Omental fat pad (tissue), 4 donors: ENCODE results near the gene SRA1. TPM values are rescaled to one million over a fixed set of nuclear protein-coding genes. Genes with fewer than 3 reads are reported as not detected.
A peak's percentile ranks its signal among the peaks of the same experiment; 100 is the strongest.
"Not testable (repeated sequence)": the region's sequence is repeated elsewhere in the genome, so short reads cannot be mapped to it uniquely, and the experiment has no call there.

Experiments
- ATAC-seq: fragments of 150-250 bp; one replicate; pipeline ENCODE4 v1.9.1; 2016; ENCODE audit warnings: mild to moderate bottlenecking, moderate library complexity; ENCODE audit not compliant: low FRiP score
- DNase-seq: peaks from one replicate; pipeline ENCODE4 v3.0.0-alpha.2; 2019; ENCODE audit warnings: low spot score
- CTCF ChIP-seq, 3 donors: fragments of 450-650 bp; IDR thresholded peaks; one replicate each; pipeline ENCODE4 v1.5.1; 2016 to 2017; ENCODE audit warnings: antibody characterized with exemption in 3 of 3, mild to moderate bottlenecking in 3 of 3, moderate library complexity in 2 of 3
- total RNA-seq, 4 donors: library from RNA; depleted of rRNA; stranded (reverse); fragments of >200 nt; gene quantifications; one replicate each; pipeline ENCODE4 v1.1.0, GENCODE V29; 2016

Gene SRA1
- 10 to 100 TPM; 18.1 to 44.2 (median 24.3) TPM for total RNA-seq

- TF ChIP-seq CTCF (IDR thresholded peaks at IDR 0.05): no peak
- ATAC-seq: peak; percentile 95
- DNase-seq: peak; percentile 91
These were observed at the start of gene SRA1 for GRCh38 chr5:140557136-140557805. Gene SRA1 (minus strand): TSS chr5:140557473. CDS start chr5:140557452, 21 bp downstream.

- DNase-seq: no peak
- no peak for TF ChIP-seq CTCF (IDR thresholded peaks at IDR 0.05)
These were observed 49.8 kb upstream of the SRA1 start for GRCh38 chr5:140607031-140607430.

GRCh38 chr5:140605879-140606278 lies 48.6 kb upstream of the SRA1 start:
- no peak for ATAC-seq
- TF ChIP-seq CTCF (IDR thresholded peaks at IDR 0.05): no peak
- DNase-seq: no peak

More at GRCh38 chr5:140607031-140607430, 49.8 kb upstream of the SRA1 start:
- ATAC-seq: no peak

GRCh38 chr5:140603734-140604133 lies 46.5 kb upstream of the SRA1 start:
- no peak for TF ChIP-seq CTCF (IDR thresholded peaks at IDR 0.05)
- no peak for ATAC-seq
- DNase-seq: no peak

- DNase-seq, ATAC-seq: not testable (repeated sequence)
These were observed 46.1 kb upstream of the SRA1 start for GRCh38 chr5:140603446-140603698.

- DNase-seq: no peak
- ATAC-seq: peak; percentile 20
- no peak for TF ChIP-seq CTCF (IDR thresholded peaks at IDR 0.05)
These were observed 44.9 kb upstream of the SRA1 start for GRCh38 chr5:140602147-140602546.

- no peak for ATAC-seq
- TF ChIP-seq CTCF (IDR thresholded peaks at IDR 0.05): no peak
- no peak for DNase-seq
These were observed 42.8 kb upstream of the SRA1 start for GRCh38 chr5:140600096-140600495.
